Neural progenitor cell (in vitro differentiated cells): ENCODE results near the gene PDSS1.
"Not testable (repeated sequence)": the region's sequence is repeated elsewhere in the genome, so short reads cannot be mapped to it uniquely, and the experiment has no call there.

ENCODE experiments used
- EZH2 ChIP-seq: fragments of 200-600 bp; sonication (generic); IDR thresholded peaks from 2 replicates; pipeline ENCODE4 v1.6.1; 2017; ENCODE audit warnings: antibody characterized with exemption, mild to moderate bottlenecking, moderate library complexity
- EZH2phosphoT487 ChIP-seq: fragments of 200-600 bp; sonication (generic); IDR thresholded peaks from 2 replicates; pipeline ENCODE4 v1.6.1; 2017; ENCODE audit warnings: antibody characterized with exemption
- TF ChIP-seq, protein P1 (sequence below): fragments of 200-600 bp; sonication (generic); IDR thresholded peaks from 2 replicates; pipeline ENCODE4 v1.5.1; 2017; ENCODE audit warnings: antibody characterized with exemption, mild to moderate bottlenecking

DNA sequence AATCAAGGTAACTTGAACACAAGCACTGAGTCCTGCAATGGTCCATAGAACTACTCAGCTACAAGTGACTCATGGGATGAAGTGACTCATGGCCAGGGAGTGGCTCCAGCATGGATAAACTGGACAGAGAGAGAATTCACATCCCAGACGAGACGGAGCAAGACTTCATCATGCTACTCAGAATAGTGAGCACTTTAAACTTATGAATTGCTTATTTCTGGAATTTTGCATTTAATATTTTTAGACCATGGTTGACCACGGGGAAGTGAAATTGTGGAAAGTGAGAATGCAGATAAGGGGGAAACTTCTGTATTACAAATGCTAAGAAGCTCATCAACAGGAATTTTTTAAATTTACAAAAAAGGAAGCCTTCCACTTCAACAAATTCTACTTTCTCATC lies 15.5 kb upstream of the PDSS1 start:
- TF ChIP-seq, protein P1, sequence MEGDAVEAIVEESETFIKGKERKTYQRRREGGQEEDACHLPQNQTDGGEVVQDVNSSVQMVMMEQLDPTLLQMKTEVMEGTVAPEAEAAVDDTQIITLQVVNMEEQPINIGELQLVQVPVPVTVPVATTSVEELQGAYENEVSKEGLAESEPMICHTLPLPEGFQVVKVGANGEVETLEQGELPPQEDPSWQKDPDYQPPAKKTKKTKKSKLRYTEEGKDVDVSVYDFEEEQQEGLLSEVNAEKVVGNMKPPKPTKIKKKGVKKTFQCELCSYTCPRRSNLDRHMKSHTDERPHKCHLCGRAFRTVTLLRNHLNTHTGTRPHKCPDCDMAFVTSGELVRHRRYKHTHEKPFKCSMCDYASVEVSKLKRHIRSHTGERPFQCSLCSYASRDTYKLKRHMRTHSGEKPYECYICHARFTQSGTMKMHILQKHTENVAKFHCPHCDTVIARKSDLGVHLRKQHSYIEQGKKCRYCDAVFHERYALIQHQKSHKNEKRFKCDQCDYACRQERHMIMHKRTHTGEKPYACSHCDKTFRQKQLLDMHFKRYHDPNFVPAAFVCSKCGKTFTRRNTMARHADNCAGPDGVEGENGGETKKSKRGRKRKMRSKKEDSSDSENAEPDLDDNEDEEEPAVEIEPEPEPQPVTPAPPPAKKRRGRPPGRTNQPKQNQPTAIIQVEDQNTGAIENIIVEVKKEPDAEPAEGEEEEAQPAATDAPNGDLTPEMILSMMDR, result not testable (repeated sequence)
- TF ChIP-seq EZH2, EZH2phosphoT487: not testable (repeated sequence)
